SK-N-MC (cell line): ENCODE results near the gene EMSY.

Experiments used
- EZH2 ChIP-seq: fragments of 200-600 bp; sonication (generic); IDR thresholded peaks from one replicate; pipeline ENCODE4 v1.6.1; 2017; ENCODE audit warnings: antibody characterized with exemption
- POLR2AphosphoS5 ChIP-seq: IDR thresholded peaks from 2 replicates; pipeline ENCODE4 v1.6.1; 2012; ENCODE audit warnings: mild to moderate bottlenecking, low read depth, low read length, borderline replicate concordance

- peak; percentile 53; the same call in 1 of the 2 replicates for TF ChIP-seq POLR2AphosphoS5
- TF ChIP-seq EZH2, result no peak
These were observed 133.8 kb downstream of the EMSY start for GRCh38 chr11:76578654-76579055.
